Endothelial cell of umbilical vein (primary cell): Measurements from ENCODE around the gene NRF1.

Experiments used
- EZH2 ChIP-seq: IDR thresholded peaks from 2 replicates; pipeline ENCODE4 v1.6.1; 2012; ENCODE audit warnings: borderline replicate concordance, low read depth, mild to moderate bottlenecking, moderate library complexity, low read length, inconsistent platforms; ENCODE audit not compliant: severe bottlenecking
- MYC ChIP-seq: IDR thresholded peaks from one replicate; pipeline ENCODE4 v1.6.1; 2011; ENCODE audit warnings: mild to moderate bottlenecking, low read depth, low read length
- POLR2A ChIP-seq: IDR thresholded peaks from 2 replicates; pipeline ENCODE4 v1.6.1; 2012; ENCODE audit warnings: low read depth, mild to moderate bottlenecking, control low read depth, low read length
- POLR2AphosphoS5 ChIP-seq: IDR thresholded peaks from 2 replicates; pipeline ENCODE4 v1.6.1; 2012; ENCODE audit warnings: low read depth, mild to moderate bottlenecking, control low read depth, low read length, moderate library complexity; ENCODE audit not compliant: insufficient read depth
- TF ChIP-seq, protein P1 (sequence below): IDR thresholded peaks from 2 replicates; pipeline ENCODE4 v1.6.1; 2011; ENCODE audit not compliant: insufficient read depth, insufficient read length
- TF ChIP-seq, protein P2 (sequence below), 2 donors: IDR thresholded peaks; 1 replicate in 1 of 2; 2 replicates in 1 of 2; pipeline ENCODE4 v1.5.1; 2011; ENCODE audit warnings: low read length in 2 of 2, mild to moderate bottlenecking in 2 of 2, moderate library complexity in 2 of 2, control low read depth in 1 of 2, inconsistent platforms in 1 of 2, low read depth in 1 of 2; ENCODE audit not compliant: insufficient read depth in 1 of 2; ENCODE audit errors: extremely low read depth in 1 of 2

DNA sequence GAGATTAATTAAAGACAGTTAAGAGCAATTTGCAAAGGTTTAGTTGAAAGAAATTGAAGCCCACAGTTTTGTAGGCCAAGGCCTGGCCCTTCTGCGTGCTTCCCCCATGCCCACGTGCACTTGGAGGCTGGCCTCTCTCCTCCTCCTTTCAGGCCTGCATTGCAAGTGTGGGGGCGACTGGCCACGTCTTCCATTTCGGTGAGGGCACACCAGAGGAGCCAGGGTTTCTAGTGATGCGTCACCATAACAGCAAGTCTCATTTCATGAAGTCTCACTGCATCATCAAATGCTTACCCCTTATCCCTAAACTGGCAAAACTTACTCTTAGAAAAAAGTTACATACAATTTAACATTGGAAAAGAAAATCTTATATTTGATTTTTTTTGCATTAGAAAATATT, 141.2 kb downstream of the NRF1 start:
- TF ChIP-seq EZH2 (no peak), MYC (no peak), POLR2A (no peak), POLR2AphosphoS5 (no peak)
- TF ChIP-seq, protein P1, sequence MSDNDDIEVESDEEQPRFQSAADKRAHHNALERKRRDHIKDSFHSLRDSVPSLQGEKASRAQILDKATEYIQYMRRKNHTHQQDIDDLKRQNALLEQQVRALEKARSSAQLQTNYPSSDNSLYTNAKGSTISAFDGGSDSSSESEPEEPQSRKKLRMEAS: no peak
- TF ChIP-seq, protein P2, sequence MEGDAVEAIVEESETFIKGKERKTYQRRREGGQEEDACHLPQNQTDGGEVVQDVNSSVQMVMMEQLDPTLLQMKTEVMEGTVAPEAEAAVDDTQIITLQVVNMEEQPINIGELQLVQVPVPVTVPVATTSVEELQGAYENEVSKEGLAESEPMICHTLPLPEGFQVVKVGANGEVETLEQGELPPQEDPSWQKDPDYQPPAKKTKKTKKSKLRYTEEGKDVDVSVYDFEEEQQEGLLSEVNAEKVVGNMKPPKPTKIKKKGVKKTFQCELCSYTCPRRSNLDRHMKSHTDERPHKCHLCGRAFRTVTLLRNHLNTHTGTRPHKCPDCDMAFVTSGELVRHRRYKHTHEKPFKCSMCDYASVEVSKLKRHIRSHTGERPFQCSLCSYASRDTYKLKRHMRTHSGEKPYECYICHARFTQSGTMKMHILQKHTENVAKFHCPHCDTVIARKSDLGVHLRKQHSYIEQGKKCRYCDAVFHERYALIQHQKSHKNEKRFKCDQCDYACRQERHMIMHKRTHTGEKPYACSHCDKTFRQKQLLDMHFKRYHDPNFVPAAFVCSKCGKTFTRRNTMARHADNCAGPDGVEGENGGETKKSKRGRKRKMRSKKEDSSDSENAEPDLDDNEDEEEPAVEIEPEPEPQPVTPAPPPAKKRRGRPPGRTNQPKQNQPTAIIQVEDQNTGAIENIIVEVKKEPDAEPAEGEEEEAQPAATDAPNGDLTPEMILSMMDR (IDR thresholded peaks at IDR 0.05; ENCODE audit: extremely low read depth in 1 of 2, insufficient read depth in 1 of 2, low read depth in 1 of 2, low read length in 2 of 2): no peak
